GM21360 (cell line): ENCODE measurements around the gene VSTM2B.

Experiments used
- ATAC-seq: cut with Tn5 transposase; IDR thresholded peaks from one replicate; pipeline ENCODE4 v1.9.1; 2021; ENCODE audit warnings: mild to moderate bottlenecking, moderate library complexity; ENCODE audit not compliant: unreplicated experiment

The VSTM2B gene

DNA sequence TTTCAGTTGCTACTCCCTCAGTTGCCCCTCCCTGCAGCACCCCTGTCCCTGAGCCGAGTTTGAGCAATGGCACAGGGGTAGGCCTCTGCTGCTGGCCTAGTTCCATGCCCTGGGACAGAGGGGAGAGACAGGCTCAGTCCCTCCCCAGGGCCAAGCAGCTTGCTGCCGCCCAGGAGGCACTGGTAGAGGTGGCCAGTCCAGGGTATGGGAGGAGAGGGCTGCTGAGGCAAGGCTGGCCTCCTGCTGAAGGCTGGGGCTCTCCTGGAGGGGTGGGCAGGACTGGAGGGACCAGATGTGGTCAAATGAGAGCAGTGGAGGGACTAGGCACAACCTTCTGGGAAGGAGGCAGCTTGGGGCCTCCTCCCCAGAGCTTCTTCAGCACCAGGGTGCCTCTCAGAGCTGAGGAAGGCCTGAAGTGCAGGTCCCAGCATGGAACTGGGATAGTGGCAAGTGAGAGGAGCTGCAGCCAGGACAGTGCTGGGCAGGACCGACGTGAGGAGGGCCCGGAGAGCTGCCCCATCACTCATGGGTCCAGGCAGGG, 29.8 kb upstream of the VSTM2B start:
- ATAC-seq, result no peak

DNA sequence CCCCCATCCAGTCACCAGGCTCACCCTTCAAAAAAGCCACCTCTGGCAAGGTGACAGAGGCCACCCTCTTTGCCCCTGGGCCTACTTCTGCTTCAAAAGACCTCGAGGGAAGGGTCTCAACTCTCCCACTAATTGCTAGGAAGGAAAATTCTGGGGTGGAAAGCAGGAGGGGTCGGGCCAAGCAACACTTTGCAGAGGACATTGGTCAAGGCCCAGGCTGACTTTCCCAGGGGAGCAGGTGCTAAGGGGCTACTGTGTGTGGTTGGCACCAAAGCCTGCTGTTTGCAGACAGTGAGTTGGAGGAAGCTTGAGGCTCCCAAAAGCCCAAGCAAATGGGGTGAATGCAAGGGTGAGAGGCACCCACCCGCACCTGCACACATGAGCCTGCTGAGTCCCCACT, 28.6 kb upstream of the VSTM2B start:
- no peak for ATAC-seq

DNA sequence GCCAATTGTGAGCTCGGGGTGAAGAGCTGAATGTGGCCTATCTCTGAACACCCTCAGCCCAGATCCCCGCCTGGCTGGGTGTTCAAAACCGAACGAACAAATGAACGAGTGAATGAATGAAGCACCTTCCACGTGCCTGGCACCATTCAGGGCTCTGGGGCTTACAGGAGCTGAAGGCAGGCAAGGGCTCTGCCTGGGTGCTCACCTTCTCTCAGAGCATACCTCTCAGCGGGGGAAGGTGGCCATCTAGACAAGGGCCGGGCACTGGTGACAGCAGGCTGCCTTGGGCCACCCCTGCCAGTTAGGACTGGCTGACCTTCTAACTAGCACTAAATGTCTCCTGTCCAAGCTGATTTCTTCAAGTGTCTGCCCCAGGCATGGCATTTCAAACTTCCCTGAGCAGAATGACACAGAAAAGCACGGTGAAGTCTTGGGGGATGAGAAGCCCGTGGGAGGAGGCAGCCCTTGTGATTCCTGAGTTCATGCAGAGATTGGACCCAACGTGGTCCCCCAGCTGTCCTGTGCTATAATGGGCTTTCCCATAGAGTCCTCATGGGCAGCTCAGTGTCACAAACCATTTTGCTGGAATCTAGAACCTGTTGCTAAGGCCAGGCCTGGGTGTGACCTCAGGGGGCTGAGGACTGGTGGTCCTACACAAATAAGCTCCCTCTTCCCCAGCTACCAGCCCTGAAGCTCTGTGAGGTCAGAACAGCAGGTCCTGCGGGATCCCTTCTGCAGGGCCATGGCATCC, 27.9 kb upstream of the VSTM2B start:
- ATAC-seq, result no peak

DNA sequence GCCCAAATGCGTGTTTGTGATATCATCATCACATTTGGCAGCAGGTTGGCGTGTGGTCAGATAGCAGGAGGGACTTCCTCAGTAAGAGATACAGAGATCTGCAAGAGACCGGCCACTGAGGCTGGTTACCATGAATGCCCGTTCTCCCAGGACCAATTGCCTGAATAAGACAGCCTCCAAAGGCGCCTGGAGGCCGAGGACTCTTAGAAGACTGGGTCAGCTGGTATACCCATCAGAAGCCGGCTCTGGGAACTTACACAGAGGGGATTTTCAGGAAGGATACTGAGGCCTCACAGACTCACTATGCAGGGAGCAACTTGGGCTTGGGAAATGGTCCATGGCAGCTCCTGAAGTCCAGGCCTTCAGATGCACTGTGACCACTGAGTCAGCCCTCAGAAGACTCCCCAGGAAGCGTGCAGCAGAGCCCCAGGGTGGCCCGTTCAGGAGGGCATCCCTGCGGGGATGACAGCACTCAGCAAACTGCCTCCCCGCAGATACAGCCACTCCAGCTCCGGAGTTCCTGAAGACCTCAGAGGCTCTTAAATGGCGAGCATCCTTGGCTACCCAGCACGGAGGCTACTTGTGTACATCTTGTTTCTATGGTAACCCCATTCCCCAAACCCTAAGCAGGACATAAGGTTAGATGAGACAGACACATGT, 26.4 kb upstream of the VSTM2B start:
- ATAC-seq, result no peak

DNA sequence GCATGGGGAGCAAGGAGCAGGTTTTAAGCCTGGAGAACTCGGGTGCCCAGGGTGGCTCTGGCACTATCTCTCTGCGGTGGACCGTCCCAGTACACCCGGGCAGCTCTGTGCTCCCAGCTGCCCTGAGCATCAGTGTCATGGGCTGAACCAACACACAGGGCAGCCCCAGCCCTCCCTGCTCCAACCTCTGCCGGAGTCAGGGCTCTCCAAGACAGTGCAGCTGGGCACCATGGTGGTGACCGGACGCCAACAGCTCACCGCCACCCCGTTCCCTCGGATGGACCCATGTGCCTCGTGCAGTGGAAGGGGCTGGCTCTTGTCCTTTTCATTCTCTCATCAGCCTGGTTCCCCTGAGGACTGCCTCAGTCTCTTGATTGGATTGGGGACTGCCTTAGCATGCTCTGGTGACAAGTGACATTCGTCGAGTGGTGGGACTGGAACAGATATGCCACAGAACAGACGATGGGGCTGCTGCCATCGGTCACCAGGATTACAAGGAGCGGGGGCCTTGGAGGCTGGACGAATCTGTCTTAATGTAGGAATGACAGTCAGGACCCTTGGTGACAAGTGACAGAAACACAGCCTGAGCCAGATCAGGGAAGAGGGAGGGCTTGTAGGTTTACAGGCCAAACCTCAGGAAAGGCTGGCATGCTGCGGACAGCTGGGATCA, 25.7 kb upstream of the VSTM2B start:
- ATAC-seq, result no peak

DNA sequence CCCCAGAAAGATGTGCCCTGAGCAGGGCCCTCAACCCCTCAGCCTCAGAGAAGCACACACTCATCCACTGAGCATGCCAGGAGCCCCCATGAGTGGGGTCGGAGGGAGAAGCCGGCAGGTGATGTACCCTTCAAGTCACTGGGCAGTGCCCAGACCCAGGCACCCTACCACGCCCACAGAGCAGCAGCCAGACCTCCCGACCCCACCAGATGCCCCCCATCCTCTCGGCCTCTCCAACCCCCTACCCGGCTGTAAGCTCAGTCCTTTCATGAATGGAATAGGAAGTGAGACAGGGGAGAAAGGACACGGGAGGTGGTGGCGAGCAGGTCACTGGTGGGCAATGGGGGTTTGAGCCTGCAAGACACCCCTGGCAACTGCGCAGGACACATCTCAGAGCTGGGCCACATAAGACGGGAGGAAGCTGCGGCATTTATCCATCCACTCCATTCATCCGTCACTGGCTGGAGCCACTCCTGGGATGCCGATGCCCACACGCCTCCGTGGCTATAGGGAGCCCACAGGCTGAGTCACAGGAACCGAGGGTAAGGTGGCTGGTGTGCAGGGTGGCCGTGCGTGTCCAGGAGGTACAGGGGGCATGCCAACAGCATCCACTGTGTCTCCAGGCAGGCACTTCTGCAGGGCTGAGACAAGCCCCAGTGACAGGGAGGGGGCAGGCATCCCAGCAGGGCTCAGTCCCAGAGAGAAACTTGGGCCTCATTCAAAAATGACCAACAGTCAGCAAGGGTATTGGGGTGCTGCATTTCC, 23.8 kb upstream of the VSTM2B start:
- ATAC-seq, result no peak

DNA sequence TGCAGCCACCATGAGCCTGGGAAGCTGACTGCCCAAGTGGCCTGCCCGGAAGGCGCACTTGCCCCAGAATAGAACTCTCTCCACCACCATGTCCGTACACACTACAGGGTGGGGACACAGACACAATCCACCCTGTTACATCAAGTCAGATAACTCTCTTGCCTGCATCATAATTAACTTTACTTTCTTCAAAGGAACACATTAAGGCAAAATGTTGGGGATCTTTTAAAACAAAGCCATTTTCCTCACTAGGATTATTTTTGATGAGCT, 23.3 kb upstream of the VSTM2B start:
- ATAC-seq, result no peak

DNA sequence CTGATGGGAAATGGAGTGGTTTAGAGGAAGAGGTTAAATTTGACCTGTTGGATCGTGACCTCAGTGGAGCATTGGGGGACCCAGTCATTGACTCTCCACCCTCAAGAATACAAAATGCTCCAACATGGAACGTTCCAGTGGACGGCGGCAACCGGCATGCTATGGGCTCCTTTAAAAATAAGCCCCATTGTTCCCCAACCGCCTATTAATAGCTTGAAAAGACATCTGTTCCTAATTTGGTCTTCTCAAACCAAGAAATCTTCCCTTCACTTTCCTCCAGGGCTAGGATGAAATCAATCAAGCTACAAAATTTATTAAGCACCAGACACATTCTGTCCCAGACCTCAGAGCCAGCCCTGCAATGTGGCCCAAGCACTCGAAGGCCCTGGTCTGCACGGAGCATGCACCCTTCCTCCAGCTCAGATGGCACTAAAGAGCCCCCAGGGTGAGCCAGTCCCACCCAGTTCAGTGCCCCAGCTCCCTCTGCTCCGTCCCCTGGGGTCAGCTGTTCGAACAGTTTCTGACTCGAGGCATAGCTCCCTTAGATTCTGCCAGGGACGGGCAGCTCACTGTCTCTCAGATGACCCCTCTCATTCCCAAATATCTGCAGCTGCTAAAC, 22.5 kb upstream of the VSTM2B start:
- ATAC-seq, result no peak

DNA sequence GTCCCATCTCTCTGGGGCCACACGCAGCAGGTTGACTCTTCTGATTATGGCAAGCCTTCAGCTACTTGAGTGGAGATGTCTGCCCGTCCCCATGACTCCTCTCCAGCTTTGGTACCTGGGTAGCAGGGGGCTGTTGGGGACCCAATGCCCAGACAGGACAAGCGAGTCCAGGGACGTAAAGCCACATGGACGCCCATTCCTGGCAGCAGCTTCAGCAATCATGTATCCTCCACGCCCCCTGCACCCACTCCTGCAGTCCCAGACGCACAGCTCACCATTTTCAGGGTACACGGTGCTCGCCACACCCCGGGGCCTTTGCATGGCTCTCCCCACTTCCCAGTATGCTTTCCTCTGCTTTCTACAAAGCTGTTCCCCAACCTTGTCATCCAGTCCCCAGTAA, 22.0 kb upstream of the VSTM2B start:
- ATAC-seq, result no peak

DNA sequence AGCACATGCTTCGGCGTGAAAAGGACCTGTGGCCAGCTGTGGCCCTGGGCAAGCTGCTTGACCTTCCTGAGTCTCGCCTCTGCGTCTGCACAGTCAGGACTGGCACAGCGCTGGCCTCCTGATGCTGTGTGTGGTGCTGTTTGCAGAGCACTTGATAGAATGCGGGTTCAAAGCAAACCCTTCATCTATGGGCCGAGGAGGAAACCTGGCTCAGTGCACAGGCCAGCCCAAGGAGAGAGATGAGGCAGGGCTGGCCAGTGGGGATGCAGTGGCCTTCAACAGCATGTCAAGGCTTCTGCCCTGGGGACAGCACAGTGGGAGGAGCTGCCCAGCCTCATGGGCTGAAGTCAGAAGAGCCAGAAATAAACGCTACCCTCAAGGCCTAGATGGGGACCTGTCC, 21.3 kb upstream of the VSTM2B start:
- ATAC-seq, result no peak

DNA sequence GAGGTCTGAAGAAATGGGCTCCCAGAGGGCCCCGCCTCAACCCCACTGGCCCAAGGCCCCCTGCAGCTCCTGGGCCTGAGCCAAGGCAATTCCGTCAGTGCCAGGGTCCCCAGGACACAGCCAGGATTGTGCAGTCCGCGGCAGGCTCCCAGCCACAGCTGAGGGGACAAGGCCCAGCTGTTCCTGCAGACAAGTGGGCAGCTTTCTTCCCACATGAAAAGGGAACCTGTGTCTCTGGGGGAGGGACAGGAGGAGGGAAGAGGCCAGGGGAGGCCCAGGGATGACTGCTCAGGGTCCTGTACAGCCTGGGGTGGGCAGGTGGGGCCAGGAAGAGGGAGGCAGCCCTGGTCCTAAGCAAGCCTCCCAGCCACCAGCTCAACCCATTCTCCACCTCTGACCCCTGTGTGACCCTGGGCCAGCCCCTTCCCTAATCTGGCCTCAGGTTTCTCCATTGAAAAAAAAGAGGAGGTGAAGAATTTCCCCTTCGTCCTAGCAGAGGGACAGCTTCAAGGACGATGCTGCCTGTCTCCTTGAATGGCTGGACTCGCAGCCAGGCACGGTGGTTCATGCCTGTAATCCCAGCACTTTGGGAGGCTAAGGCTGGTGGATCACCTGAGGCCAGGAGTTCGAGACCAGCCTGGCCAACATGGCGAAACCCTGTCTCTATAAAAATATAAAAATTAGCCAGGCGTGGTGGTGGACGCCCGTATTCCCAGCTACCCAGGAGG, 20.5 kb upstream of the VSTM2B start:
- no peak for ATAC-seq

DNA sequence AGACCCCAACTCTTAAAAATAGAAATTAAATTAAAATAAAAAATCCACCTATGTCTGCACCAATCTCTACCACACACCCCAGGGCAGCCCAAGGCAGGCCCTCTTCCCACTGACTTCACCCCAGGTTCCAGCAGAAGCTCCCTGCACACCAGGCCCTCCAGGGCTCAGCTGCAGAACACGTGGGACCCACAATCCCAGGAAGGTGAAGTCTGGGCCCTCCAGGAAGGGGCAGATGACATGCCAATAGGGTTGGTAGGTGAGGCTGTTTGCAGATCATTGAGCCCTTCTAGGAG, 19.2 kb upstream of the VSTM2B start:
- ATAC-seq, result no peak

DNA sequence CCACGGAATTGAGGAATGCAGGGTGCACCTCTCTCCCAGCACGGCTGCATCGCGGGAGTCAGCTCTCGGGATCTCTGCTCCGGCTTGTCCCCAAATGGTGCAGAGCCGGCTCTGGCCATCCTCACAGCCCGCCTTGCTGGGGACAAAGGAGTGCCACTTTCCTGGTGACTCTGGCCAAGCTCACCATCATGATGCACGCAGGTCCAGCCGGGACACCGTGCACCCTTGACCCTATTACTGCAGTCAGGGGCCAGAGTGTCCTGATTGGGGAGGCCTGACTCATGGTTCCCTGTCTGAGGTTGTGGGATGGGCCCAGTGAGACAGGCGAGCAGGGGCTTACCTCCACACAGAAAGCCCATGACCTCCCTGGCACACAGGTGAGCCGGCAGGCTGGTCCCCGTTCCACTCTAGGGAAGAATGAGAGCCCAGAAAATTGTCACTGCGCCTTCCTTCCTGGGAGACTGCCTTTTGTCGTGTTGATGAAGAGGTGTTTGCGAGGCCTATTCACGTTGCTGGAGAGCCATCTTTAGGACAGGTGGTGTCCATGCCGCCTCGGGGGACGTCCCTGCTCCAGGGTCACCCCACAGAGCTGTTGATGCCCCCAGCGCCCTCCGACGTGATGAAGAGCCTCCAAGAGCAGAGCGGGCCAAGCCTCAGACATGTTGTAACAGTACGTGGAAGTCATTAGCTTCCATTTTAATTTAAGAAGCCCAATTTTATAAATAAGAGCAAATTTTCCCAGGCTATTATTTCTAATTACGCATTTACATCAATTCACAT, 18.5 kb upstream of the VSTM2B start:
- no peak for ATAC-seq

DNA sequence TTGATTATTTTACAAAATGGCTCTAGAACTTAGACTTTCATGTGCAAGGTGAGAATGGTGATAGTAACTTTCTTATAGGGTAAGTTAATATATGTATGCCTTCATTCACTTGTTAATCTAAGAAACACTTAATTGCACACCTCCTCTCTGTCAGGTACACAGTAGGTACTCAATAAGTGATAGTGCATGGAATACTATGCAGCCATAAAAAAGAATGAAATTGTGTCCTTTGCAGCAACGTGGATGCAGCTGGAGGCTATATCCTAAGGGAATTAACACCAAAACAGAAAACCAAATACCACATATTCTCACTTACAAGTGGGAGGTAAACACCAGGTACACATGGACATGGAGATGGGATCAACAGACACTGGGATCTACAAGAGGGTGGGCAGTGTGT, 17.6 kb upstream of the VSTM2B start:
- ATAC-seq, result no peak

DNA sequence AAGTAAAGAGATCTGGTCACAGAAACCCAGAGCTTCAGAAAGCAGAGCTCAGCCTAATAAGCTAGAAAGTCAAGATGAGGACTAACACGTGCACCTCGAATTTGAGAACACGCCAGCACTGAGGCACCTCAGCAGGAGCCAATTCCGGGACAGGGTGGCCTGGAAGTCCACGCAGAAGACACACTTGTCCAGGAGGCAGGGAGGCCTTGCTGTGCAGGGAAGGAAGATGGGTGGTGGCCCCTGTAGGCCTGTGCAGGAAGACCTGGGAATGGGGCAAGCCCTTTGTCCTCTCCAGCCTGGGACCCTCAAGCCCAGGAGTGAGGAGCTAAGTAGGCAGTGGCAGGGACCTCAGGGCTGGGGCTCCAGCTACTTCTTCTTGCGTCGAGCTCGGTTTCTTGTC, 16.3 kb upstream of the VSTM2B start:
- ATAC-seq, result no peak

DNA sequence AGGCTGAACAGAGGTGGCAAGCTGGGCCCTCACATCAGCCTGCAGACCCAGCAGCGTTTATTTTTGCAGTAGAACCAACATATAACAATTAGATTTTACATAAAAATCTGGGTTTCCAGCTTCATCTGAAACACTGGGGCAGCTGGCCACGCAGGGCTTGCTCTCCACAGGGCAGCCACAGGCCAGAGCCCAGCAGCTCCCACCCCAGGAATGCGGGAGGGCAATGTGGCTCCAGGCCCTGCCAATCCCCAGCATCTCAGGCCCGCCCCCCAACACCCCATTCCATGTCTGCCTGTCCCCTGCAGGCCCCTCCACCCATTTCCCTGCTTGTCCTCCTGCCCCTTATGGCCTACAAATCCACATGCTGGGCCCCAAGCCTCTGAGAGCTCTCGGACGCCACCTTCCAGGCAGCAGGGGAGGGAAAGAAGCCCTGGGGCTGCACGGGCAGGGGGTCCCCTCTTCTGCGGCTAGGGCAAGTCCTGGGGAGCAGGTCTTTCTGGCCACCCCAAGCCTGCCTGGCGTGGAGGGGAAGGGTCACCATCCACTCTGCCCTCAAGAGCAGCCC, 15.0 kb upstream of the VSTM2B start:
- no peak for ATAC-seq

DNA sequence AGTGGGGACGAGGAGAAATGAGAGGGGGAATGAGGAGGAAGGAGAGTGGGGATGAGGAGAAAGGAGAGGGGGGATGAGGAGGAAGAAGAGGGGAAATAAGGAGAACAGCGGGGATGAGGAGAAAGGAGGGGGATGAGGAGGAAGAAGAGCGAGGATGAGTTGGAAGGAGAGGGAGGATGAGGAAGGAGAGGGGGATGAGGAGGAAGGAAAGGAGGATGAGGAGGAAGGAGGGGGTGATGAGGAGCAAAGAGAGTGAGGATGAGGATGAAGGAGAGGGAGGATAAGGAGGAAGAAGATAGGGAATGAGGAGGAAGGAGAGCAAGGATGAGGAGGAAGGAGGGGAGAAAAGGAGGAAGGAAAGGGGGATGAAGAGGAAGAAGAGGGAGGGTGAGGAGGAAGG, 14.0 kb upstream of the VSTM2B start:
- no peak for ATAC-seq

DNA sequence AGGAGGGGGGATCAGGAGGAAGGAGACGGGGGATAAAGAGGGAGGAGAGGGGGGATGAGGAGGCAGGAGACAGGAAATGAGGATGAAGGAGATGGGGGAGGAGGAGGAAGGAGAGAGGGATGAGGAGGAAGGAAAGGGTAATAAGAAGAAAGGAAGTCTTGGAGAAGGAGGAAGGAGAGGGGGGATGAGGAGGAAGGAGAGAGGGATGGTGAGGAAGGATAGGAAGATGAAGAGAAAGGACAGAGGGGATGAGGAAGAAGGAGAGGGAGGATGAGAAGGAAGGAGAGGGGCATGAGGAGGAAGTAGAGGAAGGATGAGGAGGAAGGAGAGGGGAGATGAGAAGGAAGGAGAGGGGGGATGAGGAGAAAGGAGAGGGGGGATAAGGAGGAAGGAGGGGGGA, 13.0 kb upstream of the VSTM2B start:
- no peak for ATAC-seq

DNA sequence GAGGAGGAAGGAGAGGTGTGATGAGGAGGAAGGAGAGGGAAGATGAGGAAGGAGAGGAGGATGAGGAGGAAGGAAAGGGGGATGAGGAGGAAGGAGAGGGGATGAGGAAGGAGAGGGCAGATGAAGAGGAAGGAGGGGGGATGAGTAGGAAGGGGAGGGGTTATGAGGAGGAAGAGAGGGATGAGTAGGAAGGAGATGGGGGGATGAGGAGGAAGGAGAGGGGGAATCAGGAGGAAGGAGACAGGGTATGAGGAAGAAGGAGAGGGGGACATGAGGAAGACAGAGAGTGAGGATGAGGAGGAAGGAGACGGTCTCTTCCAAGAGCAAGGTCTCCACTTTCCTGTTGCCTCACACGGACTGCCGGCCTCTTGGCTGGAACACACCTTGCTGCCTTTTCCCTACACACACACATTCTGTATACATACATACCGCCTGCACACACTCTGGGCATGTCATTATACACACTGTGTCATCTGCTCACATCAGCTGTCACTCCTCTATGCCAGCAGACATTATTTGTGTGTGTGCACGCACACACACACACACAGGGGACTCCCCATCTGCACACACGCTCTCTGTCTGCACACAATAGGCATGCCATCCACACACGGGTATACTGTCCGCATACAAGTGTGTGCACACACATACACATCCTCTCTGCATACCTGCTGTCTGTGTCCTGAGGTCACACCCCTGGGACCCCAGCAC, 11.1 kb upstream of the VSTM2B start:
- no peak for ATAC-seq
